Measurements from ENCODE around the gene S100Z. TPM values are rescaled to one million over a fixed set of nuclear protein-coding genes. Genes with fewer than 3 reads are reported as not detected.

The S100Z gene
- total and polyA plus RNA-seq, 9 of the 15 experiments (the other 6 are each of a cell fraction or from before 2014, with no cell fraction given): 0.15 to 0.42 (median 0.20) TPM; not detected in 6

DNA sequence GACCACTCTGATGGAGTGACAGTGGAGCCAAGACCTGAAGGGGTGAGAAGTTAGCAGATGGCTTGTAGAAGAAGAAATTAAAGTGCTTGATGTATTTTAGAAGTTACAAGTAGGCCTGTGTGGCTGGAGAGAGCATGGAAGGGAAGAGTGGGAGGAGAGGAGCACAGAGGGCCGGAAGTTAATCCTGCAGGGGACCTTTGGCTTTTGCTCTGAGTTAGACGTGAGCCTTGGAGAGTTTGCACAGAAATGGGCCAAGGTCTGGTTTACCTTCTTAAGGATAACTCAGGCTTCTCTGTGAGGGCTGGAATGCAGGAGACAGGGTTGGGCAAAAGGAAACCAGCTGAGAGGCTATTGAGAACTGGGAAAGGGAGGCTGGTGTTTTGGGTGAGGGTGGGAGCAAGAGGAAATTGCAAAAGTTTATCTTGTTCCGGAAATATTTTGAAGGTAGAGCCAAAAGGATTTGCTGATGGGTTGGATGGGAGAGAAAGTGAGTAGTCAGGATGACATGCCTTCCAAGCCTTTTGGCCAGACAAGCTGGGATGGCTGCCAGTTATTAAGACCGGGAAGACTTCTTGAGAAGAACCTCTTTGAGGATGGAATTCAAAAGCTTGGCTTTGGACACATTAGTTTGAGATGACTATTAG is 48.5 kb upstream of the S100Z start (continued):
- TF ChIP-seq, protein P1, sequence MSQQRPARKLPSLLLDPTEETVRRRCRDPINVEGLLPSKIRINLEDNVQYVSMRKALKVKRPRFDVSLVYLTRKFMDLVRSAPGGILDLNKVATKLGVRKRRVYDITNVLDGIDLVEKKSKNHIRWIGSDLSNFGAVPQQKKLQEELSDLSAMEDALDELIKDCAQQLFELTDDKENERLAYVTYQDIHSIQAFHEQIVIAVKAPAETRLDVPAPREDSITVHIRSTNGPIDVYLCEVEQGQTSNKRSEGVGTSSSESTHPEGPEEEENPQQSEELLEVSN (IDR thresholded peaks at IDR 0.05; ENCODE audit: borderline replicate concordance in 1 of 2, extremely low read depth in 1 of 2, insufficient read depth in 1 of 2, insufficient read length in 1 of 2, low read depth in 1 of 2, low read length in 1 of 2, poor library complexity in 1 of 2, severe bottlenecking in 1 of 2): no peak
- no peak for TF ChIP-seq SRSF9 (IDR thresholded peaks at IDR 0.05; ENCODE audit: borderline replicate concordance, low read depth, low read length)
- TF ChIP-seq, protein P2, sequence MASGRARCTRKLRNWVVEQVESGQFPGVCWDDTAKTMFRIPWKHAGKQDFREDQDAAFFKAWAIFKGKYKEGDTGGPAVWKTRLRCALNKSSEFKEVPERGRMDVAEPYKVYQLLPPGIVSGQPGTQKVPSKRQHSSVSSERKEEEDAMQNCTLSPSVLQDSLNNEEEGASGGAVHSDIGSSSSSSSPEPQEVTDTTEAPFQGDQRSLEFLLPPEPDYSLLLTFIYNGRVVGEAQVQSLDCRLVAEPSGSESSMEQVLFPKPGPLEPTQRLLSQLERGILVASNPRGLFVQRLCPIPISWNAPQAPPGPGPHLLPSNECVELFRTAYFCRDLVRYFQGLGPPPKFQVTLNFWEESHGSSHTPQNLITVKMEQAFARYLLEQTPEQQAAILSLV (tag; IDR thresholded peaks at IDR 0.05): no peak
- TF ChIP-seq, protein P3, sequence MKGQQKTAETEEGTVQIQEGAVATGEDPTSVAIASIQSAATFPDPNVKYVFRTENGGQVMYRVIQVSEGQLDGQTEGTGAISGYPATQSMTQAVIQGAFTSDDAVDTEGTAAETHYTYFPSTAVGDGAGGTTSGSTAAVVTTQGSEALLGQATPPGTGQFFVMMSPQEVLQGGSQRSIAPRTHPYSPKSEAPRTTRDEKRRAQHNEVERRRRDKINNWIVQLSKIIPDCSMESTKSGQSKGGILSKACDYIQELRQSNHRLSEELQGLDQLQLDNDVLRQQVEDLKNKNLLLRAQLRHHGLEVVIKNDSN (CRISPR knock-in tag; IDR thresholded peaks at IDR 0.05): no peak
- TF ChIP-seq KDM1A (IDR thresholded peaks at IDR 0.05): no peak
- TF ChIP-seq IFI16 (CRISPR knock-in tag; IDR thresholded peaks at IDR 0.05): no peak
- TF ChIP-seq, protein P4, sequence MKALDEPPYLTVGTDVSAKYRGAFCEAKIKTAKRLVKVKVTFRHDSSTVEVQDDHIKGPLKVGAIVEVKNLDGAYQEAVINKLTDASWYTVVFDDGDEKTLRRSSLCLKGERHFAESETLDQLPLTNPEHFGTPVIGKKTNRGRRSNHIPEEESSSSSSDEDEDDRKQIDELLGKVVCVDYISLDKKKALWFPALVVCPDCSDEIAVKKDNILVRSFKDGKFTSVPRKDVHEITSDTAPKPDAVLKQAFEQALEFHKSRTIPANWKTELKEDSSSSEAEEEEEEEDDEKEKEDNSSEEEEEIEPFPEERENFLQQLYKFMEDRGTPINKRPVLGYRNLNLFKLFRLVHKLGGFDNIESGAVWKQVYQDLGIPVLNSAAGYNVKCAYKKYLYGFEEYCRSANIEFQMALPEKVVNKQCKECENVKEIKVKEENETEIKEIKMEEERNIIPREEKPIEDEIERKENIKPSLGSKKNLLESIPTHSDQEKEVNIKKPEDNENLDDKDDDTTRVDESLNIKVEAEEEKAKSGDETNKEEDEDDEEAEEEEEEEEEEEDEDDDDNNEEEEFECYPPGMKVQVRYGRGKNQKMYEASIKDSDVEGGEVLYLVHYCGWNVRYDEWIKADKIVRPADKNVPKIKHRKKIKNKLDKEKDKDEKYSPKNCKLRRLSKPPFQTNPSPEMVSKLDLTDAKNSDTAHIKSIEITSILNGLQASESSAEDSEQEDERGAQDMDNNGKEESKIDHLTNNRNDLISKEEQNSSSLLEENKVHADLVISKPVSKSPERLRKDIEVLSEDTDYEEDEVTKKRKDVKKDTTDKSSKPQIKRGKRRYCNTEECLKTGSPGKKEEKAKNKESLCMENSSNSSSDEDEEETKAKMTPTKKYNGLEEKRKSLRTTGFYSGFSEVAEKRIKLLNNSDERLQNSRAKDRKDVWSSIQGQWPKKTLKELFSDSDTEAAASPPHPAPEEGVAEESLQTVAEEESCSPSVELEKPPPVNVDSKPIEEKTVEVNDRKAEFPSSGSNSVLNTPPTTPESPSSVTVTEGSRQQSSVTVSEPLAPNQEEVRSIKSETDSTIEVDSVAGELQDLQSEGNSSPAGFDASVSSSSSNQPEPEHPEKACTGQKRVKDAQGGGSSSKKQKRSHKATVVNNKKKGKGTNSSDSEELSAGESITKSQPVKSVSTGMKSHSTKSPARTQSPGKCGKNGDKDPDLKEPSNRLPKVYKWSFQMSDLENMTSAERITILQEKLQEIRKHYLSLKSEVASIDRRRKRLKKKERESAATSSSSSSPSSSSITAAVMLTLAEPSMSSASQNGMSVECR (CRISPR knock-in tag; IDR thresholded peaks at IDR 0.05): no peak
- TF ChIP-seq, protein P5, sequence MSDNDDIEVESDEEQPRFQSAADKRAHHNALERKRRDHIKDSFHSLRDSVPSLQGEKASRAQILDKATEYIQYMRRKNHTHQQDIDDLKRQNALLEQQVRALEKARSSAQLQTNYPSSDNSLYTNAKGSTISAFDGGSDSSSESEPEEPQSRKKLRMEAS (CRISPR knock-in tag; IDR thresholded peaks at IDR 0.05): no peak
- TF ChIP-seq MEIS2 (IDR thresholded peaks at IDR 0.05; ENCODE audit: partially characterized antibody): no peak
- TF ChIP-seq ZNF274 (IDR thresholded peaks at IDR 0.05; ENCODE audit: borderline replicate concordance, low read depth, low read length): no peak
- TF ChIP-seq, protein P6, sequence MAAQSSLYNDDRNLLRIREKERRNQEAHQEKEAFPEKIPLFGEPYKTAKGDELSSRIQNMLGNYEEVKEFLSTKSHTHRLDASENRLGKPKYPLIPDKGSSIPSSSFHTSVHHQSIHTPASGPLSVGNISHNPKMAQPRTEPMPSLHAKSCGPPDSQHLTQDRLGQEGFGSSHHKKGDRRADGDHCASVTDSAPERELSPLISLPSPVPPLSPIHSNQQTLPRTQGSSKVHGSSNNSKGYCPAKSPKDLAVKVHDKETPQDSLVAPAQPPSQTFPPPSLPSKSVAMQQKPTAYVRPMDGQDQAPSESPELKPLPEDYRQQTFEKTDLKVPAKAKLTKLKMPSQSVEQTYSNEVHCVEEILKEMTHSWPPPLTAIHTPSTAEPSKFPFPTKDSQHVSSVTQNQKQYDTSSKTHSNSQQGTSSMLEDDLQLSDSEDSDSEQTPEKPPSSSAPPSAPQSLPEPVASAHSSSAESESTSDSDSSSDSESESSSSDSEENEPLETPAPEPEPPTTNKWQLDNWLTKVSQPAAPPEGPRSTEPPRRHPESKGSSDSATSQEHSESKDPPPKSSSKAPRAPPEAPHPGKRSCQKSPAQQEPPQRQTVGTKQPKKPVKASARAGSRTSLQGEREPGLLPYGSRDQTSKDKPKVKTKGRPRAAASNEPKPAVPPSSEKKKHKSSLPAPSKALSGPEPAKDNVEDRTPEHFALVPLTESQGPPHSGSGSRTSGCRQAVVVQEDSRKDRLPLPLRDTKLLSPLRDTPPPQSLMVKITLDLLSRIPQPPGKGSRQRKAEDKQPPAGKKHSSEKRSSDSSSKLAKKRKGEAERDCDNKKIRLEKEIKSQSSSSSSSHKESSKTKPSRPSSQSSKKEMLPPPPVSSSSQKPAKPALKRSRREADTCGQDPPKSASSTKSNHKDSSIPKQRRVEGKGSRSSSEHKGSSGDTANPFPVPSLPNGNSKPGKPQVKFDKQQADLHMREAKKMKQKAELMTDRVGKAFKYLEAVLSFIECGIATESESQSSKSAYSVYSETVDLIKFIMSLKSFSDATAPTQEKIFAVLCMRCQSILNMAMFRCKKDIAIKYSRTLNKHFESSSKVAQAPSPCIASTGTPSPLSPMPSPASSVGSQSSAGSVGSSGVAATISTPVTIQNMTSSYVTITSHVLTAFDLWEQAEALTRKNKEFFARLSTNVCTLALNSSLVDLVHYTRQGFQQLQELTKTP (IDR thresholded peaks at IDR 0.05; ENCODE audit: low read depth in 1 of 2, partially characterized antibody in 2 of 2): no peak
- TF ChIP-seq ZC3H8 (IDR thresholded peaks at IDR 0.05): no peak
- TF ChIP-seq SIN3A (IDR thresholded peaks at IDR 0.05; ENCODE audit: borderline replicate concordance in 2 of 2, control insufficient read depth in 1 of 2, low read depth in 2 of 2, low read length in 2 of 2): no peak
- TF ChIP-seq NEUROD1 (IDR thresholded peaks at IDR 0.05; ENCODE audit: borderline replicate concordance, low read depth, low read length, partially characterized antibody): no peak
